GM18499 (cell line): ENCODE measurements around the gene NCKIPSD.

Source experiments
- ATAC-seq: cut with Tn5 transposase; IDR thresholded peaks from one replicate; pipeline ENCODE4 v1.9.1; 2021; ENCODE audit warnings: moderate number of reproducible peaks; ENCODE audit not compliant: insufficient read depth, unreplicated experiment

Gene NCKIPSD

DNA sequence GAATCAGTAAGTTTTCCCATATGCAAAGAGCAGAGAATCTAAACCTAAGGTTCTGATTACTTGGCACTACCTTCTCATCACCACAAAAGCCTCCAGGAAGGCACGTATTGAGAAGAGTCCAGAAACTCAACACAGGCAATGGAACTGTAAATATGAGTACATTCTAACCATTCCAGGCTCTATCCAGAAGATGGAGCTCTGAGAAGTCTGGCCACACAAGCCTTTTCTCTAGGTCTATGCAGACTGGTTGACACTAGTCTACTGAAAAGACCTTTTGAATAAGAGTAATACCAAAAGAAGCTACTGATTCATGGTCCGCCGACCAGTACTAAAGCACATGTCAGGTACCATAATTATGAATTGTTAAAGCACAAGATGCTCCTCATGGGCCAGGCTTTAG, 12.2 kb upstream of the NCKIPSD start:
- ATAC-seq = no peak

- ATAC-seq = no peak
Measured at GRCh38 chr3:48696601-48697000, 10.9 kb upstream of the NCKIPSD start.

DNA sequence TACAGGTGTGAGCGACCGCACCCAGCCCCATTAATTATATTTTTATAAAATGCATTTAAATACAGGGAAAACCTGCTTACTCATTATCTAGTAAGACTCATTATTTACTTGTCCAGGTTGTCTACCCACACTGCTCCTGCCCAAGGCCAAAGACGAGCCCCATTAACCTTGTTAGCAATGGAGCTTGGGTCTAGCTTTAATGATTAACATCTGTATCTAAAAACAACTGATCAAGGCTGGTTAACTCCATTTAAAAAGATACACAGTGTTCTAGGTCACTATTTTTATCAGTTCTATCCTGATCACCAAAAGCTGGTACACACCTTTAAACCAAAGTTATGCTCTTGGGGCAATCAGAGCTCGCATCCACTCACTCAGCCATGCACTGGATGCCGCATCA, 10.4 kb upstream of the NCKIPSD start:
- no peak for ATAC-seq

DNA sequence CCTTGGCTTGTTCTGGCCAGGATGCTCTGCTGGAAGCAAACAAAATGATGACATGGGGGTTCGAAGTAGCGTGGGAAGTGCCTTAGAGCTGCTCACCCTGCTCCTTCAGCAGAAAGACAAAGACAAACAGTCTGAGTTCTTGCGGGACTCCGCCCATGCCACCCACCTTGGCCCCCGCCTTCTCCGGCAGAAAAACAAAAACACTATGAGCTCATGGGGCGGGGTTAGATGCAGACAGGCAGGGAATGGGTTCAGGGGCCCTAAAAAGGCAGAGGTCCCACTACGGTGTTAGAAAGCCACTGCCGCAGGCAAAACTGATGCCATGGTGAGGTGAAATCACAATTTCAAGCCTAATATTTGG, 9.7 kb upstream of the NCKIPSD start:
- ATAC-seq = no peak

- ATAC-seq = no peak
Measured at GRCh38 chr3:48694610-48695392, 9.1 kb upstream of the NCKIPSD start.

- ATAC-seq = no peak
Measured at GRCh38 chr3:48693826-48694225, 8.1 kb upstream of the NCKIPSD start.

DNA sequence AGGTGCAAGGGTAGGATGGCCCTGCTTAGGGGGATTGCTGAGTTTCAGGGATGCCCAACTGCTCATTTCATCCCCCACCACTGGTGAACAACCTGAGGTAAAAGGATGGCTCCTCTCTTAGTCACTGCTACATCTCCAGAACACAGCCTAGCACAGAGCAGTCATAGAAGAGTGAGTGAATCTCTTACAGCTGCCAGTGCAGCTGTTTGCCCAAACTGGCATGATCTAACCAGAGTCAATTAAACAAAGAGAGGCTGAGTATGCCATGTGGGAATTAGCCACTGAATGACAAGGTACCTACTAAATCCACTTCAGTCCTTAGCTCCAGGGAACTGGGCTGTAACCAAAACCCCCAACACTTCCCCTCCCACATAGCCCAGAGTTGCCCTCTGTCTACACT, 6.8 kb upstream of the NCKIPSD start:
- ATAC-seq = no peak

DNA sequence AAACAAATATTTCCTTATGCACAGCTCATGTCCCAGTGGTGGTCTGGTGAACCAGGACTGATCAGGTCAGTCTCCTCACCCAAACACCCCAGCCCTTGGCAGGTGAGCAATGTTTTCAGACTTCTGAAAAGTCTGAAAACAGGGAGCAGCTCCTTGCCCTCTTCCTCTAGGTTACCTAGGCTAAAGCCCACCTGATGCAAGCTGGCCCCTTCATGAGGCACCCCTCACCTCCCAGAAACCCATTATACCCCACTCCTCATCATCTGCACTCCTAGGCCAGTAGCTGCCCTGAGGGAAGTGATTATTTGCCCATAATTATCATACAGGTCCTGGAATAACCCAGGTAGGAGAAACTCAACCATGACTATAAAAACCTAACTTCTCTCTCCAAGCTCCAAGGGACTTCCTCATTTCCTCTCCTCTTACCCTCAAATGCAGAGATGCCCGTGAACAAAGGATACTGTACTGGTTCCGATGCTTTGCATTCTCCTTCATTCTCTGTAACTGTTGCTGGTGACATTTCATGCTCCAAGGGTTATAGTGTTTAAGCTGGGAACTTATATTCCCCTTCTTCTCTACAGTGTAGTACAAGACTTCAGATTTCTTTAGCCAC, 5.2 kb upstream of the NCKIPSD start:
- ATAC-seq = no peak

DNA sequence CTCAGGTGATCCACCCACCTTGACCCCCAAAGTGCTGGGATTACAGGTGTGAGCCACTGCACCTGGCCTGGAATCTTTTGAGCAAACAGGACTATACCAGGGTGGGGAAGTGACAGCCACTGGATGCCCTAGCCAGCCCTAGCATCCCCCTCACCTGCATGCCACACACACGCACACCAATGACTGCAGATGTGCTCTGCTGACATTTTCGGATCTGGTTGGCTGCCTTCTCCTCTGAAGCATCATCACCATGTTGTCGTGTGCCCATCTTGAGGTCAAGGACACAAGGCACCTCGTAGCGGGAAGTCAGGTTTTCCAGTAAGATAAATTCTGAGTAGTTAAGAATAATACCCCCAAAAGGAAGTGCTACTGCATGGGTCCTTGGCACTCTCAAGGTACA, 3.7 kb upstream of the NCKIPSD start:
- no peak for ATAC-seq

DNA sequence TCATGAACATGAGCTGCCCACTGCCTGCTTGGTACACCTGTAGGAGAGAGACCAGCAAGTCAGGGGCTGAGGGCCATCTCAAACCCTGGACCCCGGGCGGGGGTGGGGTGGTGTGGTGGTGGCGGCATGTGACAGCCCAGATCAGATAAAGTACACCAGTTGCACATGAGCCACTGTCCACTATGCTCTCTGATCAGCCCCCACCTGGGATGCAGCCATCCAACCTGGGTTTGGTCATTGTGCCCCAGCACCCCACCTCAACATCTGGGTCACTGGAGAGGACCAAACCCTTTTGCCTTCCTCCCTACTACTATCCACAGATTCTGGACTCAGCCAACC, 3.0 kb upstream of the NCKIPSD start:
- ATAC-seq = no peak

- no peak for ATAC-seq
Measured at GRCh38 chr3:48688032-48688736, 2.5 kb upstream of the NCKIPSD start.

GRCh38 chr3:48687220-48687678, 1.5 kb upstream of the NCKIPSD start:
- no peak for ATAC-seq

- no peak for ATAC-seq
Measured at GRCh38 chr3:48686538-48687219, 964 bp upstream of the NCKIPSD start.

GRCh38 chr3:48685293-48685602, 467 bp downstream of the NCKIPSD start:
- no peak for ATAC-seq

DNA sequence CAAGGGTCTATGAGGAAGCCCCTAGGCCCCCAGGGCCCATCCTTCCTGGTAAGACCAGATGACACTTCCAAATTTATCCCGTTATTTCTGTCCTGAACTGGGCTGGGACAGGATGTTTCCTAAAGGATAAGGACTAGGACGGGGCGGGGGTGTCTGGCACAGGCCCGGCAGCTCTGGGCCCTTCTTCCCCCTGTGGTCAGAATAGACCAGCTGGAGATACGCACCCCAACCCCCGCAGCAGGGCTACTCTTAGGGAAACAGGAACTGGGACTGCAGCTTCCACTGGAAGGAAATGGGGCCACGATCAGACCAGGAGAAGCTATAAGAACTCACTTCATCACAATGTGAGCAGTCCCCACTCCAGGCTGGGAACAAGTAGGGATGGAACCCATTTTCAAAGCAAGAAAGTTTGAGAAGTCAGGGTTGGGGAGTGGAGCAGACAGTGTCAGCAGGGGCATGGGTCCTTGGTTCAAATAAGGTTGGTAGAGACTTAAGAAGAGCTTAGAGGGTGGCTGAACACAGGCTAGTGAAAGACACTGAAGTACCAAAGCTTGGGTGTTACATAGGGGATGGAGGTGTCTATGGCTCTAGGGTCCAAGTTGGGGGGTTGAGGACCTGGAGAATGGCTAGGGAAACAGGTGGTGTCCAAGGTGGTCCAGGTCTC, 1.1 kb downstream of the NCKIPSD start:
- ATAC-seq = no peak

GRCh38 chr3:48684054-48684349, 1.7 kb downstream of the NCKIPSD start:
- ATAC-seq = no peak

DNA sequence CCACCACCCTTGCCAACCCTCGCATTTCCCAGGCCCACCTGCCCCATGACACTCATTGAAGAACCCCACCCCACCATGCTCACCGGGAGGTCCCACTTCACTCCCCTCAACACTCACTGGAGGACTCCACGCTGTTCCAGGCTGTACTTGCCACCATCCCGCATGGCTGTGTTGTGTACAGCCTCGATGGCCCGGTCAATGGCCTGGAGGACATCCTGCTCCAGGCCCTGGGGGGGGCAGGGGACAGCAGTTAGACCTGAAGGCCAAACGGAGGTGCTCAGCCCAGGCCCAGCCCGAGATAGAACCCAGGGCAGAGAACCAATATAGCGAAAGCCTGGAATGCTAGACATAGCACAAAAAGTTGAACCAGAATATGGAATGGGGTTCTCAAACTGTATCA, 2.9 kb downstream of the NCKIPSD start:
- ATAC-seq = no peak

DNA sequence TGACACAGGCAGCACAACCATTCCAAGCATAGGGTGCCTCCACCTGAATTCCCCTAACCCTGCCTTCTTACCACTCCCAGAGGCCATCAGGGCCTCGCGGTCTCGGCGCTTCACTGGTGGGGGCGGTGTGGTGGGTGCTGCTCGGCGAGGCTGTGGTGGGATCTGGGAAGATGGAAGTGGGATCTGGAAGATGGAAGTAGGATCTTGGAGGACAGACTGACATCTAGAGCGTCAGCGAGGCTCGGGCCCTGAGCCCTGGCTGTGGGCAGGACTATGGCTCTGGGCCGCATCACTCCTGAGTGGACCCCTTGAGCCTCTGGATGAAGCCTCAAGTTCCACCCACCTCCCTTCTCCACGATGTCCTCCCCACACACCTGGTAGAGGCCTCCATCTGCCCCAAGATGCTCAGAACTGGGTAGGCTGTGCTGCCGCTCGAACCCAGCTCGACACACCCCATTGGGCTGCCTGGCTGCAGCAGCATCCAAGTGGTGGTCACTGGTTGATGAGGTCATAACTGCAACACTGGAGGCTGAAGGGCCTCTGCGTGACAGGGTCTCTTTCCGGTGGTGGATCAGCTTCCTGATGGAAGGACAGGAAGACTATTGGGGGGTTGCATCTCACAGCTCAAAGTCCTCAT, 3.6 kb downstream of the NCKIPSD start:
- ATAC-seq = no peak

DNA sequence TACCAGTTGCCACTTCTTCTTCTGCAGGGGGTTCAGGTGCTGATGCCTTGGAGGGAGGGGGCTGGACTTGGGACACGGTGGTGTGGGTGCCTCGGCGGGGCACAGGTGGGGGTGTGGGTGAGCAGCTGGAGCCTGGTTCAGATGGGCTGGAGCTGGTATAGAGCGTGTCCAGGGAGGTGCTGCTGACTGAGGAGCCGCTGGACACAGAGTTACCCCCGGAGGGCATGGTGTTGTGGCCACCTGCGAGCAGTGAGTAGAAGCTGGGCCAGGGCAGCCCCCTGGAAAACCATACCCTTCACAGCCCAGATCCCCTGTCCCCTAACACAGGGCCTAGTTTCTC, 4.2 kb downstream of the NCKIPSD start:
- no peak for ATAC-seq

GRCh38 chr3:48680811-48681540, 4.7 kb downstream of the NCKIPSD start:
- ATAC-seq = no peak
